Measurements from ENCODE around the gene ZC3H11A. TPM values are rescaled to one million over a fixed set of nuclear protein-coding genes. Genes with fewer than 3 reads are reported as not detected.

ZC3H11A gene
- polyA plus RNA-seq, 1 donor: 114 TPM

DNA sequence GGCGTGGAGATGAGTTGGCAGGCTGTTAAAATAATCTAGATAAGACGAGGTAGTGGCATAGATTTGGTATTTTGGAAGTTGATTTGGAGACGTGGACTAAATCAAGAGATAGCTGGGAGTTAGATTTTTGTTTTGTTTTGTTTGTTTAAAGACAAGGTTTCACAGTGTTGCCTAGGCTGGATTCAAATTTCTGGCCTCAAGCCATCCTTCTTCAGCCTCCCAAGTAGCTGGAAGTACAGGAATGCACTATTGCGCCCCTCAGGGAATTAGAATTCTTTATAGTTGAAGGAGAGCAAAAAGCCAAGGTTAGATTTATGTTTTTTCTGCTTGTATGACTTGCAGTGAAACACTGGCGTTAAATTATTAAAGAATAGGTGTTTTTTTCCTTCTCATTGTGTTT is 43.7 kb downstream of the ZC3H11A start:
- 81% methylated on average over 2 of the region's 5 CpGs for WGBS (ENCODE audit: insufficient coverage, low lambda C conversion rate)
- H3K27ac ChIP-seq (ENCODE audit: low read length): no peak overlapping the region
- peaks cover 69% of the 10 kb centered on the region for H3K36me3 ChIP-seq (ENCODE audit: control insufficient read depth, insufficient read depth, low read length)
- no peaks in the 10 kb centered on the region for H3K27me3 ChIP-seq (ENCODE audit: control insufficient read depth, insufficient read depth, low read length)
- no peak overlapping the region for H3K4me3 ChIP-seq (ENCODE audit: low read length)
- H3K9me3 ChIP-seq (ENCODE audit: control insufficient read depth, low read depth, low read length): peaks cover 12% of the 10 kb centered on the region
- H3K4me1 ChIP-seq (ENCODE audit: control insufficient read depth, insufficient read depth, low read length): no peaks in the 10 kb centered on the region
- no peak for DNase-seq

DNA sequence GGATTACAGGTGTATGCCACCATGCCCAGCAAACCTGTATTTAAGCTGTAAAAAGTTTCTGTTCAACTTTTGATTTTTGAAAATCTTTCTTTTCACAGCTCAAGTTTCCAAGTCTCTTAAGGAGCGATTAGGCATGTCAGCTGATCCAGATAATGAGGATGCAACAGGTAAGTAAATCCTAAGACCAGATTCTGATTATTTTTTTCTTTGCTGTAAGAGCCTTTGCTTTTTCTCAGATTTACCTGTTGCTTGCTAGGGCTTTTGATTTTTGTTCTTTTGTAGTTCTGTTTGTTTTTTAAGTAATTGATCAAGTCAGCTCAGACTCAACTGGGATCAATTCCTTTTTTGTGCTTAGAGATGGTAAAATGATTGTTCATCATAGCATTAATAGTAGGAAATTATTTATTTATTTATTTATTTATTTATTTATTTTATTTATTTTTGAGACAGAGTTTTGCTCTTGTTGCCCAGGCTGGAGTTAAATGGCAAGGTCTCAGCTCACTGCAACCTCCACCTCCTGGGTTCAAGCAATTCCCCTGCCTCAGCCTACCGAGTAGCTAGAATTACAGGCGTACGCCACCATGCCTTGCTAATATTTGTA is 44.9 kb downstream of the ZC3H11A start:
- H3K27ac ChIP-seq (ENCODE audit: low read length): no peak overlapping the region
- H3K9me3 ChIP-seq (ENCODE audit: control insufficient read depth, low read depth, low read length): peaks cover 12% of the 10 kb centered on the region
- peaks cover 70% of the 10 kb centered on the region for H3K36me3 ChIP-seq (ENCODE audit: control insufficient read depth, insufficient read depth, low read length)
- DNase-seq: no peak
- H3K27me3 ChIP-seq (ENCODE audit: control insufficient read depth, insufficient read depth, low read length): no peaks in the 10 kb centered on the region
- H3K4me3 ChIP-seq (ENCODE audit: low read length): no peak overlapping the region
- 100% methylated on average over 1 of the region's 4 CpGs for WGBS (ENCODE audit: insufficient coverage, low lambda C conversion rate)
- no peaks in the 10 kb centered on the region for H3K4me1 ChIP-seq (ENCODE audit: control insufficient read depth, insufficient read depth, low read length)

DNA sequence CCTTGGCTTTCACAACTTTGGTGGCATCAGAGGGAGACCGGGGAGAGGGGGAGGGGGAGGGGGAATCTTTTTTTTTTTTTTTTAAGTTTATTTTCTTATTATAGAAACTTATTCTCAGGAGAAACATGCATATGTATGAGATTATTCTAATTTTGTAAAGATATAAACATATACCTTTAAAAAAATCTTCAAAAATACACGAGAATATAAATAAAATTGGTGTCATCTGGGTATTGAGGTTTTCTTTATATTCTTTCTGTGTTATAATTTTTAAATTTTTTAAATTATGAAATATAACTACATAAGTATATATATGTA is 47.1 kb downstream of the ZC3H11A start:
- no peak overlapping the region for H3K4me3 ChIP-seq (ENCODE audit: low read length)
- H3K27me3 ChIP-seq (ENCODE audit: control insufficient read depth, insufficient read depth, low read length): no peaks in the 10 kb centered on the region
- peaks cover 70% of the 10 kb centered on the region for H3K36me3 ChIP-seq (ENCODE audit: control insufficient read depth, insufficient read depth, low read length)
- no peak overlapping the region for H3K27ac ChIP-seq (ENCODE audit: low read length)
- DNase-seq: no peak
- no CpG with 5 or more reads among the region's 2 CpGs for WGBS (ENCODE audit: insufficient coverage, low lambda C conversion rate)
- H3K4me1 ChIP-seq (ENCODE audit: control insufficient read depth, insufficient read depth, low read length): no peaks in the 10 kb centered on the region
- peaks cover 12% of the 10 kb centered on the region for H3K9me3 ChIP-seq (ENCODE audit: control insufficient read depth, low read depth, low read length)

DNA sequence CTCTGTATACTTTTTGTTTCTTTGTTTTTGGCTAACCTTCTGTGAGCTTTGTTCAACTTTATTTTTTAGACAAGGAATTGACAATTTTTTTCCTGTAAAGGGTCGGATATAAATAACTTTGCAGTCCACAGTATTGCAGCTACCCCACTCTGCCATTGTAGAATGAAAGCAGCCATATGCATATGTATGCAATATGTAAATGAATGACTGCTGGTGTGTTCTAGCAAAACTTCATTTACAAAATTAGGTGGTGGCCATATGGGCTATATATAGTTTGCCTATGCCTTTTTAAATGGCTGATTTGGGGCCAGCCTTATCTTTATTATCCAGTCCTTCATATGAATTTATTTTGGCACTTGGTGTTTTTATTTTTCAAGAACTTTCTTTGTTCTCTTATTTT is 48.0 kb downstream of the ZC3H11A start:
- no peak for DNase-seq
- H3K27me3 ChIP-seq (ENCODE audit: control insufficient read depth, insufficient read depth, low read length): no peaks in the 10 kb centered on the region
- H3K36me3 ChIP-seq (ENCODE audit: control insufficient read depth, insufficient read depth, low read length): peaks cover 71% of the 10 kb centered on the region
- no peak overlapping the region for H3K4me3 ChIP-seq (ENCODE audit: low read length)
- H3K4me1 ChIP-seq (ENCODE audit: control insufficient read depth, insufficient read depth, low read length): no peaks in the 10 kb centered on the region
- H3K9me3 ChIP-seq (ENCODE audit: control insufficient read depth, low read depth, low read length): peaks cover 12% of the 10 kb centered on the region
- H3K27ac ChIP-seq (ENCODE audit: low read length): no peak overlapping the region
- 100% methylated on average over 1 of the region's 1 CpG for WGBS (ENCODE audit: insufficient coverage, low lambda C conversion rate)

Other genes starting within 250 kb of the ZC3H11A start
- gene ATP2B4, start 168.8 kb upstream of the ZC3H11A start, polyA plus RNA-seq: 66.1 TPM
- 0.27 TPM for gene LAX1, start 30.4 kb upstream of the ZC3H11A start, polyA plus RNA-seq
- gene ZBED6, start within 50 bp of the ZC3H11A start, polyA plus RNA-seq: 18.6 TPM
- 150 TPM for gene SNRPE, start 66.0 kb downstream of the ZC3H11A start, polyA plus RNA-seq